Colonic mucosa (tissue), 4 donors: ENCODE data around the gene LRIG1. TPM values are rescaled to one million over a fixed set of nuclear protein-coding genes. Genes with fewer than 3 reads are reported as not detected.

Experiments used
- DNase-seq: peaks from one replicate; pipeline ENCODE4 v3.0.0-alpha.2; 2020
- H3K27ac ChIP-seq: fragments of 200-600 bp; one replicate; pipeline ENCODE4 v1.8.0; 2021
- H3K27me3 ChIP-seq: fragments of 200-600 bp; one replicate; pipeline ENCODE4 v1.8.0; 2021
- H3K36me3 ChIP-seq: fragments of 200-600 bp; one replicate; pipeline ENCODE4 v1.8.0; 2021
- H3K4me1 ChIP-seq: fragments of 200-600 bp; one replicate; pipeline ENCODE4 v1.8.0; 2021; ENCODE audit warnings: mild to moderate bottlenecking
- H3K4me3 ChIP-seq: fragments of 200-600 bp; one replicate; pipeline ENCODE4 v1.8.0; 2021
- H3K9ac ChIP-seq, 2 donors: one replicate each; pipeline ENCODE4 v1.7.0; 2013; ENCODE audit warnings: control low read depth in 2 of 2, low read depth in 2 of 2, low read length in 2 of 2
- H3K9me3 ChIP-seq: fragments of 200-600 bp; one replicate; pipeline ENCODE4 v1.8.0; 2021
- CTCF ChIP-seq: fragments of 200-600 bp; IDR thresholded peaks from one replicate; pipeline ENCODE4 v1.8.0; 2022; ENCODE audit warnings: antibody characterized with exemption, mild to moderate bottlenecking
- intact Hi-C: fragments of 100-400 bp; cut with DNase I; formaldehyde crosslinking; loops from one replicate; pipeline ENCODE4 v1.14.1; 2022
- total RNA-seq, 2 donors: library from RNA; stranded (reverse); fragmentation: NEBNext Ultra II Directional in 1 of 2; extraction: Animal tissue kit (Norgen Biotek cat#: 25700) in 1 of 2; gene quantifications; one replicate each; pipeline ENCODE4 v1.2.1, GENCODE V29; 2021
- donor health status: healthy.
- donor health status: DM: no; HTN: no; CAD: no.
- donor health status: DM: no; HTN: no; CAD: no.

LRIG1 gene
- total RNA-seq, 2 donors from 2014 or later: 43.9 to 57.5 TPM

GRCh38 chr3:66454464-66454859 is 46.4 kb downstream of the LRIG1 start:
- no peak overlapping the region for H3K27ac ChIP-seq

GRCh38 chr3:66453651-66454463 is 47.0 kb downstream of the LRIG1 start:
- no peaks in the 10 kb centered on the region for H3K9me3 ChIP-seq
- H3K27me3 ChIP-seq: no peaks in the 10 kb centered on the region
- no peak overlapping the region for H3K4me3 ChIP-seq
- no peak overlapping the region for H3K27ac ChIP-seq
- DNase-seq: no peak
- H3K36me3 ChIP-seq: no peaks in the 10 kb centered on the region
- no peak for TF ChIP-seq CTCF
- peaks cover 11% of the 10 kb centered on the region for H3K4me1 ChIP-seq
- intact Hi-C loops: no loop called here
- H3K9ac ChIP-seq: no peak overlapping the region

More at GRCh38 chr3:66454464-66454859, 46.4 kb downstream of the LRIG1 start:
- Histone ChIP-seq H3K4me3 (no peak overlapping the region), H3K9ac (no peak overlapping the region), H3K4me1 (peaks cover 11% of the 10 kb centered on the region), H3K9me3 (no peaks in the 10 kb centered on the region), H3K36me3 (no peaks in the 10 kb centered on the region), H3K27me3 (no peaks in the 10 kb centered on the region)
- intact Hi-C loops: no loop called here
- TF ChIP-seq CTCF: no peak
- no peak for DNase-seq

- intact Hi-C loops: no loop called here
- Histone ChIP-seq H3K27ac (peak overlapping the region; percentile 48), H3K36me3 (no peaks in the 10 kb centered on the region), H3K4me3 (no peak overlapping the region), H3K9me3 (no peaks in the 10 kb centered on the region), H3K4me1 (peaks cover 11% of the 10 kb centered on the region), H3K27me3 (no peaks in the 10 kb centered on the region), H3K9ac (no peak overlapping the region)
- TF ChIP-seq CTCF: no peak
- DNase-seq: no peak
Measured at GRCh38 chr3:66452303-66453011, 48.4 kb downstream of the LRIG1 start.

GRCh38 chr3:66451766-66452165 is 49.1 kb downstream of the LRIG1 start:
- Histone ChIP-seq H3K27me3 (no peaks in the 10 kb centered on the region), H3K4me1 (peaks cover 11% of the 10 kb centered on the region), H3K36me3 (no peaks in the 10 kb centered on the region), H3K9ac (no peak overlapping the region), H3K9me3 (no peaks in the 10 kb centered on the region), H3K4me3 (no peak overlapping the region), H3K27ac (peak overlapping the region; percentile 48)
- no peak for DNase-seq
- intact Hi-C loops: no loop called here
- TF ChIP-seq CTCF: no peak

GRCh38 chr3:66450390-66451022 is 50.3 kb downstream of the LRIG1 start:
- Histone ChIP-seq H3K27me3 (no peaks in the 10 kb centered on the region), H3K9ac (peak overlapping the region in 1 of 2 donors; percentile 64), H3K4me1 (peaks cover 14% of the 10 kb centered on the region), H3K4me3 (no peak overlapping the region), H3K9me3 (no peaks in the 10 kb centered on the region), H3K36me3 (no peaks in the 10 kb centered on the region), H3K27ac (peak overlapping the region; percentile 48)
- no peak for TF ChIP-seq CTCF
- peak; percentile 81 for DNase-seq
- intact Hi-C loops: no loop called here
